HCT116 (cell line): Measurements from ENCODE around the gene MYL5.

ENCODE experiments used
- CTCF ChIP-seq, 3 experiments: fragments of 200-600 bp in 1 of 3; sonication (generic) in 1 of 3; IDR thresholded peaks in 2 of 3; conservative IDR thresholded peaks in 1 of 3; 2 replicates each; pipeline ENCODE4 v1.5.1; 2012 to 2017; ENCODE audit warnings: low read depth in 2 of 3, low read length in 2 of 3, antibody characterized with exemption in 1 of 3, borderline replicate concordance in 1 of 3, control low read depth in 1 of 3, mild to moderate bottlenecking in 1 of 3, mixed read lengths in 1 of 3, mixed run types in 1 of 3, moderate library complexity in 1 of 3; ENCODE audit not compliant: insufficient read depth in 1 of 3
- EZH2 ChIP-seq: fragments of 200-600 bp; sonication (generic); IDR thresholded peaks from 2 replicates; pipeline ENCODE4 v1.6.1; 2017; ENCODE audit warnings: antibody characterized with exemption, mixed run types
- EZH2phosphoT487 ChIP-seq: fragments of 200-600 bp; IDR thresholded peaks from 2 replicates; pipeline ENCODE4 v1.6.1; 2018; ENCODE audit warnings: antibody characterized with exemption, borderline replicate concordance
- JUND ChIP-seq: IDR thresholded peaks from 2 replicates; pipeline ENCODE4 v1.6.1; 2012
- RAD21 ChIP-seq: IDR thresholded peaks from 2 replicates; pipeline ENCODE4 v1.6.1; 2012; ENCODE audit warnings: low read depth, mild to moderate bottlenecking
- SIN3A ChIP-seq: IDR thresholded peaks from 2 replicates; pipeline ENCODE4 v1.6.1; 2012; ENCODE audit warnings: low read depth
- TCF7L2 ChIP-seq: IDR thresholded peaks from 2 replicates; pipeline ENCODE4 v1.7.0; 2011; ENCODE audit warnings: borderline replicate concordance, inconsistent platforms; ENCODE audit not compliant: insufficient read depth, insufficient read length; ENCODE audit errors: extremely low read depth
- TF ChIP-seq, protein P1 (sequence below): IDR thresholded peaks from 2 replicates; pipeline ENCODE4 v1.6.1; 2012

GRCh38 chr4:667545-667925 is 6.8 kb upstream of the MYL5 start:
- TF ChIP-seq JUND (no peak), EZH2phosphoT487 (no peak), TCF7L2 (no peak), SIN3A (no peak), RAD21 (no peak), CTCF (IDR thresholded peaks at IDR 0.05 in 2 of 3, conservative IDR thresholded peaks at IDR 0.05 in 1 of 3; ENCODE audit: borderline replicate concordance in 1 of 3, insufficient read depth in 1 of 3, low read depth in 2 of 3, low read length in 2 of 3) (no peak), EZH2 (no peak)
- TF ChIP-seq, protein P1, sequence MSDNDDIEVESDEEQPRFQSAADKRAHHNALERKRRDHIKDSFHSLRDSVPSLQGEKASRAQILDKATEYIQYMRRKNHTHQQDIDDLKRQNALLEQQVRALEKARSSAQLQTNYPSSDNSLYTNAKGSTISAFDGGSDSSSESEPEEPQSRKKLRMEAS: no peak
